Activated T-cell treated with anti-CD3 and anti-CD28 coated beads for 24 hours (primary cell): ENCODE data around the gene PML.

Experiments
- DNase-seq: peaks from one replicate; pipeline ENCODE4 v3.0.0-alpha.2; 2020; ENCODE audit warnings: low read depth

PML gene

GRCh38 chr15:73985101-73985873 is 9.2 kb upstream of the PML start:
- DNase-seq: no peak

- no peak for DNase-seq
Measured at GRCh38 chr15:73986055-73986775, 8.3 kb upstream of the PML start.

GRCh38 chr15:73986776-73987056 is 7.8 kb upstream of the PML start:
- DNase-seq: no peak

GRCh38 chr15:73987250-73987649 is 7.3 kb upstream of the PML start:
- DNase-seq: no peak

- no peak for DNase-seq
Measured at GRCh38 chr15:73987681-73988444, 6.7 kb upstream of the PML start.

GRCh38 chr15:73988445-73988969 is 6.0 kb upstream of the PML start:
- no peak for DNase-seq

- DNase-seq: no peak
Measured at GRCh38 chr15:73989001-73989798, 5.3 kb upstream of the PML start.

GRCh38 chr15:73990250-73991005 is 4.1 kb upstream of the PML start:
- DNase-seq: no peak

GRCh38 chr15:73991260-73991659 is 3.3 kb upstream of the PML start:
- no peak for DNase-seq

- peak; percentile 94 for DNase-seq
Measured at GRCh38 chr15:73991726-73992593, 2.6 kb upstream of the PML start, which contains the start of gene STOML1. TSS of gene STOML1 (minus strand) at chr15:73992295. CDS start at chr15:73992223, 72 bp downstream.

- DNase-seq: no peak
Measured at GRCh38 chr15:73992594-73992898, 2.0 kb upstream of the PML start.

GRCh38 chr15:73993211-73993994 is 1.1 kb upstream of the PML start:
- no peak for DNase-seq

GRCh38 chr15:73994912-73995622 is 551 bp downstream of the PML start:
- no peak for DNase-seq

GRCh38 chr15:73996267-73996666 is 1.8 kb downstream of the PML start:
- DNase-seq: no peak

- DNase-seq: no peak
Measured at GRCh38 chr15:73996939-73997338, 2.4 kb downstream of the PML start.

- DNase-seq: no peak
Measured at GRCh38 chr15:73997986-73998385, 3.5 kb downstream of the PML start.

- DNase-seq: no peak
Measured at GRCh38 chr15:74006774-74007639, 12.5 kb downstream of the PML start.

- DNase-seq: no peak
Measured at GRCh38 chr15:74007820-74008371, 13.4 kb downstream of the PML start.
